T-helper 2 cell (primary cell): ENCODE data around the gene PCDHGC5.

Experiments used
- DNase-seq, 5 experiments: peaks; one replicate each; pipeline versions ENCODE4 v3.0.0 to v3.0.0-alpha.2; 2012 to 2022

The PCDHGC5 gene

DNA sequence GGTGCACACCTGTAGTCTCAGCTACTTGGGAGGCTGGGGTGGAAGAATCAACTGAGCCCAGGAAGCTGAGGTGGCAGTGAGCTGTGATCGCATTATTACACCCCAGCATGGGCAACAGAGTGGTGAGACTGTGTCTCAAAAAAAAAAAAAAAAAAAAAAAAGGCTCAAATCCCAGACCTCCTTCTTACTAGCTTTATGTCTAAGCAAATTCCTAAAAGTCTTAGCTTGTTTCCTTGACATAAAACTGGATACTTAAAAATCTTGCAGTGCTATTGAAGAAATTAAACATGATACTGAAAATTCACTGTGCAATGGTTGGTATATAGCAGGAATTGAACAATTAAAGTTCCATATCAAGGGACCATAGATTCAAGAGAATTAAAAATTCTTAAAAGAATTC, 45.0 kb downstream of the PCDHGC5 start:
- no peak for DNase-seq

DNA sequence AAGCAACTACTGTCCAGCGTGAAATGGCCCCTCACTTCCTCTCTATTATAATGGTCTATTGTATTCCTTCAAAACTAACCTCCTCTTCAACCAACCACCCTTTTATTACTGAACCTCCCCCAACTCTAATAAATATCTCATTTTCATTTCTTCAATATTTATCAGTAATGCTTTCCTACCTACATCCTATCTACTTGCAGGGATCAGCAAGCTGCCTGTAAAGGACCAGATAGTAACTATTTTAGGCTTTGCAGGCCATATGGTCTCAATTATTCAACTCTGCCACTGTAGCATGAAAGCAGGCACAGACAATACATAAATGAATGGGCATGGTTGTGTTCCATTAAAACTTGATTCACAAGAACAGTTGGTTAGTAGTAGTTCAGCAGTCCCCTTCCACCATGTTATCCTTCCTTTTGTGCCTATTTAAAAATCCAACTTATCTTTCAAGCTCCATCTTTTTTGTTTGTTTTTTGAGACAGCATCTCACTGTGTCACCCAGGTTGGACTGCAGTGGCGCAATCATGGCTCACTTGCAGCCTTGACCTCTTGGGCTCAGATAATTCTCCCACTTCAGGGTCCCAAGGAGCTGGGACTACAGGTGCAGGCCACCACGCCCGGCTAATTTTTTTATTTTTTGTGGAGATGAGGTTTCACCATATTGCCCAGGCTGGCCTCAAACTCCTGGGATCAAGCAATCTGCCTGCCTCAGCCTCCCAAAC, 45.8 kb downstream of the PCDHGC5 start:
- no peak for DNase-seq
